Measurements from ENCODE around the gene TUBB8B. TPM values are rescaled to one million over a fixed set of nuclear protein-coding genes. Genes with fewer than 3 reads are reported as not detected.
A peak's percentile ranks its signal among the peaks of the same experiment; 100 is the strongest.
"Not testable (repeated sequence)": the region's sequence is repeated elsewhere in the genome, so short reads cannot be mapped to it uniquely, and the experiment has no call there.

TUBB8B gene
- total and polyA plus RNA-seq, 10 of the 15 experiments (the other 5 are each of a cell fraction or from before 2014, with no cell fraction given): not detected

- TF ChIP-seq ZNF592 (IDR thresholded peaks at IDR 0.05): peak; percentile 64; the same call in 1 of the 2 replicates
These were observed 48.0 kb upstream of the TUBB8B start (continued) for GRCh38 chr18:97252-97914.

DNA sequence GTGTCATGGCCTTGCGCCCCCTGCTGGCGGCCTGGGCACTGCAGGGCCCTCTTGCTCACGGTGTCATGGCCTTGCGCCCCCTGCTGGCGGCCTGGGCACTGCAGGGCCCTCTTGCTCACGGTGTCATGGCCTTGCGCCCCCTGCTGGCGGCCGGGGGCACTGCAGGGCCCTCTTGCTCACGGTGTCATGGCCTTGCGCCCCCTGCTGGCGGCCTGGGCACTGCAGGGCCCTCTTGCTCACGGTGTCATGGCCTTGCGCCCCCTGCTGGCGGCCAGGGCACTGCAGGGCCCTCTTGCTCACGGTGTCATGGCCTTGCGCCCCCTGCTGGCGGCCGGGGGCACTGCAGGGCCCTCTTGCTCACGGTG, 47.3 kb upstream of the TUBB8B start:
- H3K27me3 ChIP-seq (replicated peaks in 1 of 2; ENCODE audit: control insufficient read depth in 2 of 2, insufficient read depth in 2 of 2, low read length in 1 of 2); CTCF ChIA-PET; H3K79me2 ChIP-seq (ENCODE audit: control insufficient read depth, insufficient read depth, low read length); POLR2A ChIA-PET; H3K27ac ChIP-seq (ENCODE audit: control insufficient read depth, insufficient read depth); H3K4me3 ChIP-seq; H3K9me3 ChIP-seq (replicated peaks; ENCODE audit: control insufficient read depth, insufficient read depth, low read length); in situ Hi-C loops (cut with MboI); DNase-seq (ENCODE audit: low read depth, low spot score); H2AFZ ChIP-seq (ENCODE audit: control insufficient read depth, low read depth, low read length); H3K4me1 ChIP-seq (ENCODE audit: control insufficient read depth, insufficient read depth, low read length); ATAC-seq; intact Hi-C loops (cut with micrococcal nuclease; ENCODE audit: unreplicated experiment); H3K4me2 ChIP-seq (ENCODE audit: control insufficient read depth, insufficient read depth); RAD21 ChIA-PET (ENCODE audit: unreplicated experiment); H4K20me1 ChIP-seq (ENCODE audit: control insufficient read depth, insufficient read depth); SMC1A ChIA-PET (ENCODE audit: uncharacterized antibody, unreplicated experiment); H3K36me3 ChIP-seq (ENCODE audit: control insufficient read depth in 2 of 2, insufficient read depth in 2 of 2, low read length in 1 of 2); BruUV-seq (replicated peaks); H3K9ac ChIP-seq (ENCODE audit: control insufficient read depth, insufficient read depth, low read length); FAIRE-seq: not testable (repeated sequence)
- 6% methylated on average over 11 of the region's 20 CpGs for WGBS (ENCODE audit: insufficient coverage, insufficient replicate concordance, low lambda C conversion rate, missing lambda C conversion rate)
